Activated T-cell treated with anti-CD3 and anti-CD28 coated beads, Interleukin-2, amount 50 U/mL, for 72 hours (primary cell): Measurements from ENCODE around the gene TSPAN14. TPM values are rescaled to one million over a fixed set of nuclear protein-coding genes. Genes with fewer than 3 reads are reported as not detected.
A peak's percentile ranks its signal among the peaks of the same experiment; 100 is the strongest.
"Not testable (repeated sequence)": the region's sequence is repeated elsewhere in the genome, so short reads cannot be mapped to it uniquely, and the experiment has no call there.

Experiments
- ATAC-seq, 2 donors: fragments of 150-1000 bp; cut with Tn5 transposase; replicated peaks in 1 of 2; 2 replicates each; pipeline ENCODE4 v1.10.0; 2021; ENCODE audit warnings: moderate library complexity in 2 of 2, mild to moderate bottlenecking in 1 of 2
- DNase-seq, 2 donors: peaks; one replicate each; pipeline ENCODE4 v3.0.0; 2021 to 2022; ENCODE audit warnings: mixed read lengths in 1 of 2
- H3K27ac Mint-ChIP-seq: one replicate; pipeline ENCODE4 v1.8.0; 2022; ENCODE audit warnings: mild to moderate bottlenecking, moderate library complexity, mixed read lengths
- H3K27me3 Mint-ChIP-seq: one replicate; pipeline ENCODE4 v1.8.0; 2022; ENCODE audit warnings: low read depth, mixed read lengths
- H3K36me3 Mint-ChIP-seq, 2 donors: one replicate each; pipeline ENCODE4 v1.8.0; 2022; ENCODE audit warnings: mixed read lengths in 2 of 2, mild to moderate bottlenecking in 1 of 2; ENCODE audit not compliant: insufficient read depth in 2 of 2
- H3K4me1 Mint-ChIP-seq: one replicate; pipeline ENCODE4 v1.8.0; 2022; ENCODE audit warnings: low read depth, mixed read lengths
- H3K4me3 Mint-ChIP-seq, 2 donors: one replicate each; pipeline ENCODE4 v1.8.0; 2022; ENCODE audit warnings: mild to moderate bottlenecking in 2 of 2, mixed read lengths in 2 of 2, moderate library complexity in 2 of 2
- H3K9me3 Mint-ChIP-seq, 2 donors: one replicate each; pipeline ENCODE4 v1.8.0; 2022; ENCODE audit warnings: mixed read lengths in 2 of 2
- total RNA-seq, 2 donors: library from RNA; stranded (reverse); gene quantifications; one replicate each; pipeline ENCODE4 v1.2.3, GENCODE V29; 2022

The TSPAN14 gene
- total RNA-seq, 2 donors from 2014 or later = 44.2 to 47.8 TPM

DNA sequence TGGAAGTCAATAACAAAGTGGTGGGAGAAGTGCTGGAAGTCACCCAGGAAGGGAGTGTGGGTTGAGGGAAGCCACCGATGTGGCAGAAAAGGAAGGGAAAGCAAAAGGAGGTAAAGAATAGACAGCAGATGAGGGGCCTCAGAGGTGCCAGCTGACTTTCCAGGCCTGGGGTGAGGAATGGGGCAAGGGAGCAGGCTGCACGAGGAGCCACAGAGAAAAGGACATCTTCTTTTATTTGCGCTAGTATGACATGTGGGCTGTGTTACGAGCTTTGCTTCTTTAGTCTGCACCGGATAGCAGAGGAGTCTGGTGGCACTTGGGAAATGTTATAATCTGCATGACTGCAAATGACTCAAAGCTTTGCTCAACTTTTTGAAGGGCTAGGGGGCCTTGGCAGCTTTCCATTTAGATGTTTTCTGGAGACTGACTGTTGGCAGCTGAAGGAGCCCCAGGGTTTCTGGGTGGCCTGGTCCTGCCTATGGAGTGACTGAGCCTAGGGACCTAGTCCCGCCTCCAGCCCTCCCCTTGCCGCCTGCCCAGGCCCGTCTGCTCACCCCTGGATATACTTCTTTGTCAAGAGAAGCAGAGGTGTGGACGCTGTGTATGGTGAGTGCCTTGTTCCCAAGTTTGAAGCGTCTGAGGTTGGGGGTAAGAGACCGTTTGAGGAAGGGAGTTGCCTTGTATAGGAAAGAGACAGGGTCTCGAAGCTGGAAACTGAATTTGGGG, 40.7 kb upstream of the TSPAN14 start:
- ATAC-seq (no peak), DNase-seq (no peak)
- Mint-ChIP-seq H3K9me3 (no peaks in the 10 kb centered on the region), H3K4me1 (peaks cover 49% of the 10 kb centered on the region), H3K27ac (no peak overlapping the region), H3K27me3 (no peaks in the 10 kb centered on the region), H3K4me3 (no peak overlapping the region), H3K36me3 (no peaks in the 10 kb centered on the region)

DNA sequence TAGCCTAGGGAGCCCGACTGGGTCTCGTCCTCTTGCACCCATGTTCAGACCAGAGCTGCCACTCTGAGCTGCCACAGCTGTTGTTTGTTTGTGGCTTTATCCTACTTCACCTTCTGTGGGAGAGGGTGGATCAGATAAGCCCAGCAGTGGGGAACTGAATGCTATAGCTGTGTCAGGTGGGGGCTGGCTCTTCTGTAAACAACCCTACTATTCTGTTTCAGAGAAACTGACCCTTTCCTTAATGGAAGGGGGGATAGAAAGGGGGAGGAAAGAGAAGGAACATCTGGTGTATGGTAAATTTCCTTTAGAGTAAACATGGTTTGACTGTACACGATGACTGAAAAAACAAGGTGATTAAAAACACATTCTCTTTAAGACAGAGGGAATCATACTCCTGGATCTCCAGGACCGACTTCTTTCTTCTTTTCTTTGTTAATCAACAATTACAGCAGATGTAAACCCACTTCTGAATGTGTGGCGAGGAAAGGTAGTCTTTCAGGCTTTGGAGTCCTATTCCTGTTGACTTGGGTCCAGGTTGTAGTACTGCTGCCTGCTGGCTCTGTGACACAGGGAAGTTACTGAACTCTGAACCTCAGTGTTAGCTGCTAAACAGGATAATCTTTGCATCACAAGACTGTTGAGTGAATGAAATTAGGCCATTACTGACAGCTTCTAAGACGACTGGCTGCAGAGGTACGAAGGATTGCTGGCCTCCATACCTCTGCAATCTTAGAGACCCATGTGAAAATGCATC, 39.8 kb upstream of the TSPAN14 start:
- no peaks in the 10 kb centered on the region for H3K36me3 Mint-ChIP-seq
- H3K27me3 Mint-ChIP-seq = no peaks in the 10 kb centered on the region
- no peaks in the 10 kb centered on the region for H3K9me3 Mint-ChIP-seq
- peaks cover 44% of the 10 kb centered on the region for H3K4me1 Mint-ChIP-seq
- H3K4me3 Mint-ChIP-seq = no peak overlapping the region
- no peak for DNase-seq
- no peak for ATAC-seq
- H3K27ac Mint-ChIP-seq = no peak overlapping the region

DNA sequence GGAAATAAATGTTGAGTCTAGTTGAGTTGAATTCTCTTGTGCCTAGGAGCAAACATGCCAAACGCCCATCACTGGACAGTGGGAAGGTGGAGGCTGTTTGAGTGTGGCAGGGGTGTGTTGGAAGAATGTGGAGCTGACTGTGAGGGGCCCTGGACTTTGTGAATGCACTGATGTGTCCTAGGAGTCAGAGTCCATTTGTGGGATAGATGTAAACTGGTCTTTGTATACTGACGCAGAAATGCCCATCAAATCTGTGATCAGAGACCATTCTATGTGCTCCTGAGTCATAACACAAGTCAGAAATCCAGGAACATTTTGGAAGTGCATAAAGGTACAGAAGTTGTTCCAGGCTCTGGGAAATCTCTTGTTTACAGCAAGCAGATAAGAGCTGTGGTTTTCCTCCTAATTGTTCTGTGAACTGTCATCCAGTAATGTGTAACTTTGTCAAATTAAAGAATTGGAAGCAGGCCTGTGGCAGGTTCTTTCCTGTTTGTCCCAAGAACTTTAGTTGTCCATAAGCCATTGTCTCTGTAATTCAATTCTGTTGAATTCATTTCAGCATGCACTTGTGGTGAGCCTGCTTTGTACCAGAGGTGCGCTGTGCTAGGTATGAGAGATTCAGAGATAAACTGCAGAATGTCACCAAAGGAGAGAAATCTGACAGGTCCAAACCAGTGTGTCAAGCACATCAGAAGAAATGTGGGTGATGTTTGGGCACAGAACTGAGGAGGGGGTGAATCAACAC, 38.2 kb upstream of the TSPAN14 start:
- Mint-ChIP-seq H3K27ac (no peak overlapping the region), H3K36me3 (no peaks in the 10 kb centered on the region), H3K4me1 (peaks cover 33% of the 10 kb centered on the region), H3K9me3 (no peaks in the 10 kb centered on the region), H3K27me3 (no peaks in the 10 kb centered on the region), H3K4me3 (no peak overlapping the region)
- no peak for DNase-seq
- ATAC-seq = no peak

DNA sequence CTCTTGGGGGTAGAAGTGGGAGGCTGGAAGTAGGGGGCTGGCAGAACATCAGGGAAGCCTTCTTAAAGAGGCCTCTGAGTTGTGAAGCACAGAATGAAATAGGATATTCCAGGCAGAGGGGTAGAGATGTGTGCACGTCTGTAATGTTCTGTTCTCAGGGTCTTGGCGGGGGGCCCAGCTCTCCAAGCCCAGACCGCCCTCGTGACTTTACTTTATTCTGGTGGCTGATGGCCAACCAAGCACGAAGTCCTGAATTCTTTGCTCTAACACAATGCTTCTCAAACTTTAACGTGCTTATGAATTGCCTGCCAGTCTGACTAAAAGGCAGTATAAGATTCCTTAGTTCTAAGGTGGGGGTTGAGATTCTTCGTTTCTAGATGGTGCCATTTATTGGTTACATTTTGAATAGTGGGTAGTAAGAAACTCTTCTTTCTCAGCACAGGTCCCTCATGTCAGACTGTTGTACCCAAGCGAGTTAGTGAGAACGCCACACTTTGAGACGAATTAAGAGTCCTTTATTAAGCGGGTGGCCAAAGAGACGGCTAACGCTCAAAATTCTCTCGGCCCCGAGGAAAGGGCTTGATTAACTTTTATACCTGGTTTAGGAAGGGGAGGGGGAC, 37.5 kb upstream of the TSPAN14 start:
- ATAC-seq (no peak), DNase-seq (no peak)
- peaks cover 26% of the 10 kb centered on the region for H3K4me1 Mint-ChIP-seq
- H3K27ac Mint-ChIP-seq = no peak overlapping the region
- no peaks in the 10 kb centered on the region for H3K36me3 Mint-ChIP-seq
- H3K27me3 Mint-ChIP-seq = no peaks in the 10 kb centered on the region
- no peak overlapping the region for H3K4me3 Mint-ChIP-seq
- no peaks in the 10 kb centered on the region for H3K9me3 Mint-ChIP-seq

DNA sequence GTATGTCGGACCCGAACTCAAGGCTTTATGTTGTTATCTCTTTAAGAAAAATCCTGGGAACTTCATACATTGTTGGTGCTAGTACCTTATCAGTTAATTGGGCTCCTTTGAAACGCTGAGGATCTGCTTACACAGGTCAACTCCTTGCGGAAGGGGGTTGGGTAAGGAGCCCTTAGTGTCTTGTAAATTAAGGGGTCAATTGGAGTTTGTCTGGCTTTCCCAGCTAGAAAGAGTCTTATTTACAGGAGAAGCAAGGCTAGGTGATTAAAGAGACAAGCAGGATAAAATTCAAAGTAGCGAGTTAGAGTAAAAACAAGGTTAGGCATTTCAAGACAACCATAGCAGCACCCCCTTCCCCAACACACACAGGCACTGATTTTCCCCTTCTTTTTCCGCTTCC, 36.9 kb upstream of the TSPAN14 start:
- not testable (repeated sequence) for H3K9me3 Mint-ChIP-seq, H3K36me3 Mint-ChIP-seq, DNase-seq, ATAC-seq, H3K27ac Mint-ChIP-seq, H3K4me3 Mint-ChIP-seq, H3K27me3 Mint-ChIP-seq
- peaks cover 22% of the 10 kb centered on the region for H3K4me1 Mint-ChIP-seq

DNA sequence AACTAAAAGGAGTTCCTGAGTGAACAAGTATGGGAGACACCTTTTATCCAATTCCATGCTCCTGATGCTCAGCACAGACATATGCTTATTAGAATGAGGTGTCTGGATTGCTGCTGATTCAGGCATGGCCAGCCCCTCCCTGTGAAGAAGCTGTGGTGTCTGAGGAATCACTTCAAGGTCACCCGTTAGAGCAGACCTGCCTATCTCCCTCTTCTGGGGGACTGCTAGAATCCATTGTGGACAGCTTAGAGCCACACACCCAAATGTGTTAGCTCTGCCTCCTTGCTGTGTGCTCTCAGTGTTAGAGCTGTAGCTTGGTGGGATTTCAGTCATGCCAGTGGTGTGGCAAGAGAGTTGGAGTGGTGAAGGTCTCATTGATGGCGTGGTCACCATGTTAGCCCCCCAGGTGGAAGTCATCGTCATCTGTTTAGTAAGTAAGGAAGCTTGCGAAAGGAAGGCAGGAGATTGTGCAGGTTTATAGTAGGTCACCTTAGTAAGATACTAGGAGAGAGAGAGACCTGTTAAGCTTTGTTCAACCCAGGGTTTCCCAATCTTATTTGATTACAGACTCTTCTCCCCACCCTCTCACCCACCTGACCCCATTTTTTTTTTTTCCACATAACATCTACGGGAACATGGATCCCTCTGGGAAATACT, 32.9 kb upstream of the TSPAN14 start:
- Mint-ChIP-seq H3K9me3 (no peaks in the 10 kb centered on the region), H3K27ac (no peak overlapping the region), H3K27me3 (no peaks in the 10 kb centered on the region), H3K4me3 (no peak overlapping the region), H3K4me1 (no peaks in the 10 kb centered on the region), H3K36me3 (no peaks in the 10 kb centered on the region)
- no peak for DNase-seq
- ATAC-seq = no peak

DNA sequence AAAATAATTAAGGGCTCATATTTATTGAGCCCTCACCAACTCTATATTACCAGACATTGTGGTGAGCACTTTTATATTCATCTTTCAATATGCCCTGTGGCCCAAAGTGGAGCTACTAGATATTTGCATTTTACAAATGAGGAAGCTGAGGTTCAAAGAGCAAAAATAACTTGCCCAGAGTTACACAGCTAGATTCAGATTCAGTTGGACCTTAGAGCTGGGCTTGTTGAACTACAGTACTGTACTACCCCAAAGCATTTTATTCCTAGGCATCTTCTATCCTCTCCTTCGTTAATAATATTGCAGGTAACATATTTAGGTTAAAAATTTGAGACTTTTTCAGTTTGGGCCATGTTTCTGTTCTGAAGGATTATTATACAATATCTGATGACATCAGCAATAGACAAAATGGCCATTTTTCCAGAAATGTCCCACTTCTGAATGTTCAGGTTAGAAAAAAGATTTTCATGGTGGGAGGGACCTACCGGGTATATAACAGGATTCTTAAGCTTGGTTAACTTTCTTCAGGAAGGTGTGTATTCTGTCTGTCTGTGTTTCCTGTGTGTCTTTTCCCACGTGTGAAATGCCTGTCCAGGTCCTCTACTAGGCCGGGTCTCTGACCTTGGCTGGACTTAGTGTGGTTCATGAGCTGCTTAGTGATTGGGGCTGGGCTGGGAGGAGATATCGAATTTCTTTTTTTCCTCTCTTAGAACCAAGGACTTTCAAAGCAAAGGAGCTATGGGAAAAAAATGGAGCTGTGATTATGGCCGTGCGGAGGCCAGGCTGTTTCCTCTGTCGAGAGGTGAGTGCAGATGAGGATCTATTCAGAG, 32.2 kb upstream of the TSPAN14 start:
- no peak for DNase-seq
- Mint-ChIP-seq H3K36me3 (no peaks in the 10 kb centered on the region), H3K4me3 (no peak overlapping the region), H3K9me3 (no peaks in the 10 kb centered on the region), H3K27me3 (no peaks in the 10 kb centered on the region), H3K4me1 (no peaks in the 10 kb centered on the region), H3K27ac (no peak overlapping the region)
- no peak for ATAC-seq

DNA sequence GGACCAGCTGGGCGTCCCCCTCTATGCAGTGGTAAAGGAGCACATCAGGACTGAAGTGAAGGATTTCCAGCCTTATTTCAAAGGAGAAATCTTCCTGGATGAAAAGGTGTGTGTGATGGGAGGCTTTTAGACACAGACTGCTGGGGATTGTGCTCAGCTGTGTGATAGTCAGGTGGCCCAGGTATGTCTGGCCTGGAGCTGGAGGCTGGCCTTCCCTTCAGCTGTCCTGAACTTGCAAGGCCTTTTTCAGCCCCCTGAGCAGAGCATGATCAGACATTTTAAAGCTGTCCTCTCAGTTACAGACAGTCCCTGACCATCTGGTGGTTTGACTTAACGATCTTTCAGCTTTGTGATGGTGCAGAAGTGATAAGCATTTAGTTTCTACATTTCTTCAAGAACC, 28.2 kb upstream of the TSPAN14 start:
- Mint-ChIP-seq H3K4me1 (peaks cover 7% of the 10 kb centered on the region), H3K9me3 (no peaks in the 10 kb centered on the region), H3K4me3 (no peak overlapping the region), H3K27me3 (no peaks in the 10 kb centered on the region), H3K27ac (no peak overlapping the region), H3K36me3 (no peaks in the 10 kb centered on the region)
- no peak for ATAC-seq
- no peak for DNase-seq

DNA sequence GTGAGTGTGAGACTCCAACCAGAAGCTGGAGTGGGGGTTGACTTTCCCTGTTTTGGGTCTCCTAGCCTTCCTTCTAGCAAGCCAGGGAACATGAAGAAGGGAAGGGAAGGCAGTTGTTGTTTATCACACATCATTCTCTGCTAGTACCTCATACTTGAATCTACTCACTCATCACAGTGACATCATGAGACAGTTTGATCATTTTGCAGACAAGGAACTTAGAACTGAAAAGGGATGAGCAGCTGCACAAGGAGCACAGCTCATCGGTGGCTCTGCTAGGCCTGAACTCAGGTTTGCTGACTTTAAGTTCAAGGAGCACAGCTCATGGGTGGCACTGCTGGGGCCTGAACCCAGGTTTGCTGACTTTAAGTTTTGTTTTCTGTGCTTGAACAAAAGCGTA, 26.6 kb upstream of the TSPAN14 start:
- Mint-ChIP-seq H3K4me1 (peaks cover 7% of the 10 kb centered on the region), H3K27me3 (no peaks in the 10 kb centered on the region), H3K4me3 (no peak overlapping the region), H3K27ac (no peak overlapping the region), H3K36me3 (no peaks in the 10 kb centered on the region), H3K9me3 (no peaks in the 10 kb centered on the region)
- no peak for ATAC-seq
- DNase-seq = no peak

DNA sequence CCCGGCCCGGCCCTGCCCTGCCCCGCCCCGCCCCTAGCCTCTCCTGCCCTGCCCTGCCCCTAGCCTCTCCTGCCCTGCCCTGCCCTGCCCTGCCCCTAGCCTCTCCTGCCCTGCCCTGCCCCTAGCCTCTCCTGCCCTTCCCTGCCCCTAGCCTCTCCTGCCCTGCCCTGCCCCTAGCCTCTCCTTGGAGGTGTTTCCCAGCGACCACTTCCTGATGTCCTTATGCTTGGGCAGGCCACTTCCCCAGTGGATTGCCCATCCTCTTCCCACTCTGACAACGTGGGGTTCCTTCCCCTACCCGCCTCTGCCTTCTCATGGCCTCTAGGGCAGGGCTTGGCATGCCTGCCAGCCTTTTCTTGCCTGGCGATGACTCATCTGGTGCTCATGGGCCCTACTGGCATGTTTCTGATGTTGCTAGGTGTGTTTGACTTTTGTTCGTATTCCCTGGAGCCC, 24.6 kb upstream of the TSPAN14 start:
- ATAC-seq = peak in 1 of 2 donors; percentile 52
- Mint-ChIP-seq H3K9me3 (no peaks in the 10 kb centered on the region), H3K4me1 (peaks cover 7% of the 10 kb centered on the region), H3K36me3 (no peaks in the 10 kb centered on the region), H3K4me3 (no peak overlapping the region), H3K27me3 (no peaks in the 10 kb centered on the region), H3K27ac (no peak overlapping the region)
- DNase-seq = no peak

DNA sequence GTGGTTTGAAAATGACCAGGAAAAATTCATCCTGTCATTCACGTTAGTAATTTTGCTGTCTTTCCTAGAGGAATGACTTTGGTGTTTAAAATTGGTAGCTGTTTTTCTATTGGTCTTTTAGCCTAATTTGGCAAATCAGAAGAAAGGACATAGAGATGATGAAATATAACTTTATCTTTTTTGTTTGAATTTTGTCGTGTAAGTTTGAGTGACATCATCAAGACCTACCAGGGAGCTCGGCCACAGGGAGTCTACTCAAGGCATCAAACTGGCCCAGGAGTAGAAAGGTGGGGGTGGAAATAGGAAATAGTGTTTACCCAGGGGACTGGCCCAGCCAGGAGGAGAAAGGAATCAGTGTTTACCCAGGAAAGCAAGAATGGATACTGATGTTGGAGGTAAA, 21.0 kb upstream of the TSPAN14 start:
- no peak overlapping the region for H3K4me3 Mint-ChIP-seq
- no peak for DNase-seq
- H3K27me3 Mint-ChIP-seq = no peaks in the 10 kb centered on the region
- H3K9me3 Mint-ChIP-seq = no peaks in the 10 kb centered on the region
- no peak overlapping the region for H3K27ac Mint-ChIP-seq
- H3K36me3 Mint-ChIP-seq = no peaks in the 10 kb centered on the region
- peaks cover 7% of the 10 kb centered on the region for H3K4me1 Mint-ChIP-seq
- no peak for ATAC-seq

DNA sequence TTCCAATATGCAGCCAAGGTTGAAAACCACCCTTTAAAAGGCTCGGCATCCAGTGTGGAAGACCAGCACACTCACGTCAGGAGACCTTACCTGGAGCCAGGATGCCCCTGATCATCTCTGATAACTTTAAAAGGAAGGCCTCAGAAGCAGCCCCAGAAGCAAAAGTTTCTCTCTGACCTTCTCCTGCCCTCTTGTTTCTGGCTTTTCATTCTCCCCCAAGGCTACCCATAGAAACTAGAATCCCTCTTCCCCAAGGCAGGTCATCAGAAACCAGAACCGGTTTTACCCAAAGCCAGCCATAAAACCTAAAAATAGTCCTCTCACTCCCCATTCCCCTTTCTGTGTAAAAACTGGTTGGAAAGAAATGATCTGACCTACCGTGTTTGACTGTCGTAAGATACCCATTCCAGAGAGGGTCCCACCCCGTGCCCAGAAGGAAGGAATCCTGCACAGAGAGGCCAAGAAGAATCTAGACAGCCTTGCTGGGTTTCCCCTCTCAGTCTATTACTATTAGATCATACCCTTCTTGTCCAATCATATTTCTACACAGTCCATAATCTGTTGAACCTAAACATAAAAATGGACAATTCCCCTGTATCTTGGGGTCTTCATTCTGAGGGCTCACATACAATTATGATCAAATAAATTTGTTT, 17.5 kb upstream of the TSPAN14 start:
- Mint-ChIP-seq H3K4me1 (no peaks in the 10 kb centered on the region), H3K27me3 (no peaks in the 10 kb centered on the region), H3K9me3 (no peaks in the 10 kb centered on the region), H3K27ac (no peak overlapping the region), H3K36me3 (no peaks in the 10 kb centered on the region), H3K4me3 (no peak overlapping the region)
- DNase-seq (no peak), ATAC-seq (no peak)
